ENCODE measurements around the gene SNRNP25.

DNA sequence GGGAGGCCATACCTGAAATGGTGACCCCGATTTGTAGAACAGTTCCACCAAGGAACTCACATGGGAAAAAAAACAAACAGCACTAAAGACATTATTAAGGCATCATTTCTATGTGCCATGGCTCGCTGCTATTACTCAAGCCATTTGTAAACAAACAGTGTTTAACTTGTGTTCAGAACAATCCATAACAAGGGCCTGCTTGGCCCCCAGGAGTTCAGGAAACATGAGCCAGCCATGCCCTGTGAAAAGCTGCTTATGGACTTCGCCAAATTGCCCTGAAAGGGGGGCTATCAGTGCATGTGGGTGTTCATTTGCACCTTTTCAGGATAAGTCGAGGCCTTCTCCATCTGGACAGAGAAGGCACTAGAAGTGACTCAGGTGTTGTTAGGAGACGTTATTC is 8.2 kb upstream of the SNRNP25 start:
- TF ChIP-seq, protein P1, sequence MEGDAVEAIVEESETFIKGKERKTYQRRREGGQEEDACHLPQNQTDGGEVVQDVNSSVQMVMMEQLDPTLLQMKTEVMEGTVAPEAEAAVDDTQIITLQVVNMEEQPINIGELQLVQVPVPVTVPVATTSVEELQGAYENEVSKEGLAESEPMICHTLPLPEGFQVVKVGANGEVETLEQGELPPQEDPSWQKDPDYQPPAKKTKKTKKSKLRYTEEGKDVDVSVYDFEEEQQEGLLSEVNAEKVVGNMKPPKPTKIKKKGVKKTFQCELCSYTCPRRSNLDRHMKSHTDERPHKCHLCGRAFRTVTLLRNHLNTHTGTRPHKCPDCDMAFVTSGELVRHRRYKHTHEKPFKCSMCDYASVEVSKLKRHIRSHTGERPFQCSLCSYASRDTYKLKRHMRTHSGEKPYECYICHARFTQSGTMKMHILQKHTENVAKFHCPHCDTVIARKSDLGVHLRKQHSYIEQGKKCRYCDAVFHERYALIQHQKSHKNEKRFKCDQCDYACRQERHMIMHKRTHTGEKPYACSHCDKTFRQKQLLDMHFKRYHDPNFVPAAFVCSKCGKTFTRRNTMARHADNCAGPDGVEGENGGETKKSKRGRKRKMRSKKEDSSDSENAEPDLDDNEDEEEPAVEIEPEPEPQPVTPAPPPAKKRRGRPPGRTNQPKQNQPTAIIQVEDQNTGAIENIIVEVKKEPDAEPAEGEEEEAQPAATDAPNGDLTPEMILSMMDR (IDR thresholded peaks at IDR 0.05): no peak
- TF ChIP-seq ZFX (IDR thresholded peaks at IDR 0.05; ENCODE audit: borderline replicate concordance): no peak

Data from 22Rv1 (cell line).